22Rv1 (cell line): ENCODE data around the gene ZNF618.
A peak's percentile ranks its signal among the peaks of the same experiment; 100 is the strongest.

Experiments used
- H3K27ac ChIP-seq: fragments of 450-650 bp; 2 replicates; pipeline ENCODE4 v1.5.1; 2017
- ZFX ChIP-seq: fragments of 450-650 bp; IDR thresholded peaks from 2 replicates; pipeline ENCODE4 v1.6.1; 2017; ENCODE audit warnings: antibody characterized with exemption, borderline replicate concordance
- TF ChIP-seq, protein P1 (sequence below): fragments of 450-650 bp; IDR thresholded peaks from 2 replicates; pipeline ENCODE4 v1.5.1; 2017; ENCODE audit warnings: mild to moderate bottlenecking

Gene ZNF618

DNA sequence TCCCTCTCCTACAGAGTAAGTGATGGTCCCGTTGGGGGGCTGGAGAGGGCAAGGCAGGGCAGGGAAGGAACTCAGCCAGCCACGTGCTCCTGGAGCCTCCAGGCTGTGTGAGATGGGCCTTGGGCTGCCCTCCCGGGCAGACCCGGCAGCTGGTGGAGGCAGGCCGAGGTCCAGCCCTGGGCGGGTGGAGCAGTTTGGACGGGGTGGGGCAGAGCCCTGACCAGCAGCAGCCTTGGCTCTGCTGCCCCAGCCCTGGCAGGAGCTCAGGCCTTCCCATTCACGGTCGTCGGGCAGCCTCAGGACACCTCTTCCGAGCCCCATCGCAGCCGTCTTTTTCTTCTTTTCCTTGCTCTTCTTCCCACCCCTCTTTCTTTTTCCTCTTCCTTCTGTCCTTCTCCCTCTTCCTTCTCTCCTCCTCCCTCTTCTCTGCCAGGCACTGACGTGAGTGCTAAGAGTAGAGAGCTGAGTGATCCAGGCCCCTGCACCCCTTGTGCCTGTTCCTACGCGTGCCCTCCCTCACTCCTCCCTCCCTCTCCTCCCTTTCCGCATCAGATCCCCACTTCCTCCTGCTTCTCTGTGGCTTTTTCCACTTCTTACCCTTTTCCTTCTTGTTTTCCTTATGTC lies 159.2 kb downstream of the ZNF618 start:
- TF ChIP-seq, protein P1, sequence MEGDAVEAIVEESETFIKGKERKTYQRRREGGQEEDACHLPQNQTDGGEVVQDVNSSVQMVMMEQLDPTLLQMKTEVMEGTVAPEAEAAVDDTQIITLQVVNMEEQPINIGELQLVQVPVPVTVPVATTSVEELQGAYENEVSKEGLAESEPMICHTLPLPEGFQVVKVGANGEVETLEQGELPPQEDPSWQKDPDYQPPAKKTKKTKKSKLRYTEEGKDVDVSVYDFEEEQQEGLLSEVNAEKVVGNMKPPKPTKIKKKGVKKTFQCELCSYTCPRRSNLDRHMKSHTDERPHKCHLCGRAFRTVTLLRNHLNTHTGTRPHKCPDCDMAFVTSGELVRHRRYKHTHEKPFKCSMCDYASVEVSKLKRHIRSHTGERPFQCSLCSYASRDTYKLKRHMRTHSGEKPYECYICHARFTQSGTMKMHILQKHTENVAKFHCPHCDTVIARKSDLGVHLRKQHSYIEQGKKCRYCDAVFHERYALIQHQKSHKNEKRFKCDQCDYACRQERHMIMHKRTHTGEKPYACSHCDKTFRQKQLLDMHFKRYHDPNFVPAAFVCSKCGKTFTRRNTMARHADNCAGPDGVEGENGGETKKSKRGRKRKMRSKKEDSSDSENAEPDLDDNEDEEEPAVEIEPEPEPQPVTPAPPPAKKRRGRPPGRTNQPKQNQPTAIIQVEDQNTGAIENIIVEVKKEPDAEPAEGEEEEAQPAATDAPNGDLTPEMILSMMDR: no peak
- TF ChIP-seq ZFX: no peak
- no peak overlapping the region for H3K27ac ChIP-seq

DNA sequence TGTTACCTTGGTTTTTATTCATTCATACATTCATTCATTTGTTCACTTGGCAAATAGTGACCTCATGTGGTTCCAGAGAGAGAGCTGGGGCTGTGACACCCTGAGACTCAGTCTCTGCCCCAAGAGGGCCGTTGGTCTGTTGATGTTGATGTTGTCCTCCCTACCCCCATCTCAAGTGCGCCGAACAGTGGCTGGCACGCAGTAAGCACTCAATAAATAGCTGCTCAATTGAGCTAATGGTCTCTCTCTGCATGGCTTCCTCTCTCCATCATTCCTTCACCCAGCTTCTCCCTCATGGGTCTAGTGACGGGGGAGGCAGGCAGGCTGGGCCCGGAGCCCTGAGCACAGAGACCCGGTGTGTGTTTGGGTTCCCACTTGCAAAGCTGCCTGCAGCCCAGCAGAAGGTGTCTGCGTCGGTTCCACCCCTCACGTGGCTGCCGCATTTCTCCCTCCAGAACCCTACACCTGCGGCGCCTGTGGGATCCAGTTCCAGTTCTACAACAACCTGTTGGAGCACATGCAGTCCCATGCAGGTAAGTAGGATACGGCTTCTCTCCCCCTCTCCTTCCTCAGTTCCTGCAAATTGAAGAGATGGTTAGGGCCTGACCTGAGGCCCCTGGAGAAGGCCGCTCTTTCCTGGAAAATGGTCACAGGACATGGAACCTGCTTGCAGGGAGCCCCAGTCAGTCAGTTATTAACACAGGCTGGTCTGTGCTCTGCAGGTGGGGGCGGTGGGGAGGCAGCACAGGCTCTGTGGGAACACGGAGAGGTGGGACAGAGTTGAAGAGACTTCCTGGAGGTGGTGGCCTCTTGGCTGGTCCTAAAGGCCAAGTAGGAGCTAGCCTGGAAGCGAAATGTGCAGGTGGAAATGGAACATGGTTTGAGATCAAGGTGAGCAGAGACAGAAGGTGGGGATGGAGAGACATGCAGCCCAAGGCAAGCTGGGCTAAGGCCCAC lies 160.0 kb downstream of the ZNF618 start:
- no peak overlapping the region for H3K27ac ChIP-seq
- TF ChIP-seq ZFX: no peak
- TF ChIP-seq, protein P1: no peak

DNA sequence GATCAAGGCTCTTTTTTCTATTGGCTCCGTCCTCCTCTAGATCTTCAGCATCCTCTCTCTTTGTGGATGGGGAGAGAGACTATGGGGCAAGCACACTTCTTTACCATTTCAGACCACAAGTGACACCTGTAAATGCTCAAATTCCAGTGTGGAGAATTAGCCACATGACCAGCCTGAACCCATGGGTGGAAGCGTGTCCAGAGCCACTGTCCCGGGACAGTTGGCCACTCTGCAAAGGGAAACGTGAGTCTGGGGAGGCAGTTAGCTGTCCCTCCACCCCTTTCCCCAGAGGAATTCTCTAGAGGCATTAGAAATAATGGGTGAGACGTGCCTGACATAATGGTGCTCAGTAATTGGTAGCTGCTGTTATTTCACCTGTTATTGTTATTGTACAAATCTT lies 161.1 kb downstream of the ZNF618 start:
- TF ChIP-seq, protein P1: no peak
- TF ChIP-seq ZFX: no peak
- no peak overlapping the region for H3K27ac ChIP-seq

DNA sequence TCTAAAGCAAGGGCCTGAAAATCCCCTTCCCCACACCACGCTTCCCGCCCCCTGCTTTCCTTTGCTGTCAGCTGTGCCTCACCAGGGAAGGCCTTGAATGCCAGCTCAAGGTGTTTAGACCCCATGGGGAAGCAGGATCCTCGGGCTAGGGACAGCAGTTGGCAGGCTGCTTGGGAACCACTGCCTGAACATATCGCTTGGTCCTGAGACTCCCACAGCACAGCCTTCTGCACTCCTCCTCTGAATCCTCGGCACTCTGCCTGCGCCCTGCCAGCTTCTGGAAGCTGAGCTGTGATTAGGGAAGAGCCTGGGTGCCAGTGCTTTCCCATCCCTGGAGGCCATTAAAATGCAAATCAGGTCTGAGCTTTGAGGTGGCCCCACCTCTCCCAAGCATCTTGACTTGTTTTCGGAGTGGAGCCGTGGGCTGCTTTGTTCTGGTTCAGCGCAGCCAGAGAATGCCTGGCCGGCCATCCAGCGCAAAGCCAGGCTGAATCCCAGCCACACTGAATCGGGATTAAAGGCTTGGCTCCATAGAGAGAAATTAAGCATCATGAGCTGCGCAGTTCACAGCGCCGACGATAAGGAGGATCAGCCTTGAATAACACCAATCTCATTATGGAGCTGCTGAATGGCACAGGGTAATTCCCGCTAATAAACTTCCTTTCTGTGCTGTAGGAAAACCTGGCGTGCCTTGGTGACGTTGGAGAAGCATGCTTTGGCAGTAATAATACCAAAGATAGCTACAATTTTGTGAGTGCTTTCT lies 162.0 kb downstream of the ZNF618 start:
- no peak overlapping the region for H3K27ac ChIP-seq
- TF ChIP-seq, protein P1: no peak
- TF ChIP-seq ZFX: no peak

DNA sequence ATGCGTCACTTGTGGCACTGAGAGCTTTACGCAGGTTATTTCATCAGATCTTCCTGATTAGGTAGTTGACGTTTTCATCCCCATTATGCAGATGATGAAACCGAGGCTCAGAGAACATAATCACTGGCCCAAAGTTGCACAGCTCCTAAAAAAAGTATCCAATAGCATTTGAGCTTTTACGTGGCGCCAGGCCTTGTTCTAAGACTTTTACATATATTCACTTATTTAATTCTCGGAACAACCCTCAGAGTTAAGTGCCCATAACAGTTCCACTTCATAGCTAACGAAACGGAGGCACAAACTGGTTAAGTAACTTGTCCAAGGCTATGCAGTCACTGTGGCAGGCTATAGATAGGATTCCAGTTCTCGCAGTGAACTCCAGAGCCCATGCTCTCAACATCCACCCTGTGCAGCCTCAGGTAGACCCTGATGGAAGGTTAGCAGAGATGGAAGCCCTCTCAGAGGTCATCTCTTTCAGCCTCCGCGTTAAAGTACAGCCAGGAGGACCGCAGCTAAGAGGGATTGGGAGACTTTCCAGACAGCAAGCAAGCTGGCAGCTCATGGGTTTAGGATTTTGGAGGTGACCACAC lies 162.7 kb downstream of the ZNF618 start:
- H3K27ac ChIP-seq: no peak overlapping the region
- TF ChIP-seq ZFX: no peak
- TF ChIP-seq, protein P1: no peak

DNA sequence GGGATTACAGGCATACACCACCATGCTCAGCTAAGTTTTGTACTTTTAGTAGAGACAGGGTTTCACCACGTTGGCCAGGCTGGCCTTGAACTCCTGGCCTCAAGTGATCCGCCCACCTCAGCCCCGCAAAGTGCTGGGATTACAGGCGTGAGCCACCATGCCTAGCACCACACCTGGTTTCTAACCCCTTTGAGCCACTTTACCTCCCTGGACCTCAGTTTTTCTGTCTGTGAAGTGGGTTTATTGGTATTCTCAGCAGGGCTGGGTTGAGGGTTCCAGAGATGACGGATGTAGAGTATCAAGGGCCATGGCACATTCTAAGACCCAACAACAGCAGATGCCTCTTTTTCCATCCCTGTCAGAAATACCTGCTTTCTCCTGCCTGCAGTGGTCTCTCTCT lies 163.4 kb downstream of the ZNF618 start:
- no peak overlapping the region for H3K27ac ChIP-seq
- TF ChIP-seq, protein P1: no peak
- no peak for TF ChIP-seq ZFX

DNA sequence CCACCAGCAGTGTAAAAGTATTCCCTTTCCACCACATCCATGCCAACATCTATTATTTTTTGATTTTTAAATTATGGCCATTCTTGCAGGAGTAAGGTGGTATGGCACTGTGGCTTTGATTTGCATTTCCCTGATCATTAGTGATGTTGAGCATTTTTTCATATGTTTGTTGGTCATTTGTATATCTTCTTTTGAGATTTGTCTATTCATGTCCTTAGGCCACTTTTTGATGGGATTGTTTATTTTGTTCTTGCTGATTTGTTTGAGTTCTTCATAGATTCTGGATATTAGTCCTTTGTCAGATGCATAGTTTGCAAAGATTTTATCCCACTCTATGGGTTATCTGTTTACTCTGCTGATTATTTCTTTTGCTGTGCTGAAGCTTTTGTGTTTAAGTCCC lies 167.6 kb downstream of the ZNF618 start:
- peak overlapping the region; percentile 22; the same call in 1 of the 2 replicates for H3K27ac ChIP-seq
